GM21526 (cell line): ENCODE data around the gene CDH2.
A peak's percentile ranks its signal among the peaks of the same experiment; 100 is the strongest.

Experiments
- ATAC-seq: cut with Tn5 transposase; IDR thresholded peaks from one replicate; pipeline ENCODE4 v1.9.1; 2021; ENCODE audit warnings: moderate library complexity; ENCODE audit not compliant: unreplicated experiment, low FRiP score

CDH2 gene

DNA sequence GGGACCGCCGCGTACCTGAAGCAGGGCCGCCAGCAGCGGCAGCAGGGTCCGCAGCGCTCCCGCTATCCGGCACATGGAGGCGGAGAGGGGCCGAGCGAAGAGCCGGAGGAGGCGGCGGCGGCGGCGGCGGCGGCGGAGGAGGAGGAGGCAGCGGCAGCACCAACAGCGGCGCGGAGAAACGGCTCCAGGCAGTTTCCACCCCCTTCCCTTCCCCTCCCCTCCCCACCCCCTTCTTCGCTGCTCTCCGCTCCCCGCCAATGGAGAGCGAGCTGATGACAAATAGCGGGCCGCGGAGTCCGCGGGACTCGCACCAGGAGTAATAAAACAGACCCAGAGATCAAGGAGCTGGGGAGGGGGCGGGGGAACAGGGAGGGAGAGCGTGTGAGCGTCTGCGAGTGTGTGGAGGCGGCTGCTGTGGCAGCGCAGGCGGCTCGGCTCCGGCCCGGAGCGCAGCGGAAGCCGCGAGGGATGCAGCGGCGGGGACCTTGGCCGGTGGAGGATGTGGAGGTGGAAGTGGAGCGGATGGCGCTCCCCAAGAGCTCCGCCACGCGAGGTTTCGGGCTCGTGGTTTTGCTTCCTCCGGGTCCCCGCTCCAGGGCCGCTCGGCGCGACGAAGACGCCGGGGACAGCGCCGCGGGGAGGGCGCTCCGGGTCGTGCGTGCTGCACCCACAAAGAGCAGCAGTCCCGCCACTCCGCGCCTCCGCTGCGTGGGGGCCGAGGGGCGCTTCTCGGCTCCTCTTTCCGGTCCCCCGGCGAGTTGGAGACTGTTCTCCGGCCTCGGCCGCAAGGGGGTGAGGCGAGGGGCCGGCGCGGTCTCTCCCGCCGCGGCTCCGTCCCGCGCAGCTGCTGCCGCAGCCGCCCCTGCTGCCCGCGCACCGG, at the start of gene CDH2:
TSS of gene CDH2 (minus strand) at position 183 of the 880 bp plus-strand sequence. CDS start at position 75, 108 bp downstream.
- no peak for ATAC-seq

DNA sequence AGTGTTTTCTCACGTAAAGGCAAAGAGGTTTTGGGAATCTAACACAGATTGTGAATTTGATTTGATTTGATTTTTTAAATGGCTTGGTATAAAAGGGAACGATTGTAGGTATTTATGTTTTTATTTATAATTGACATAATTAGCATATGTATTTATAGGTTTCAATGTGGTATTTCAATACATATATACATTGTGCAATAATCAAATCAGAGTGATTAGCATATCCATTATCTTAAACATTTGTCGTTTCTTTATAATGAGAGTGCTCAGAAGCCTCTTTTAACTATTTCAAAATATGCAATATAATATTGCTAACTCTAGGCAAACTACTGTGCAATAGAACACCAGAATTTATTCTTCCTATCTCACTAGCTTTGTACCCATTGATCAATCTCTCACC, 35.1 kb upstream of the CDH2 start:
- ATAC-seq = no peak

DNA sequence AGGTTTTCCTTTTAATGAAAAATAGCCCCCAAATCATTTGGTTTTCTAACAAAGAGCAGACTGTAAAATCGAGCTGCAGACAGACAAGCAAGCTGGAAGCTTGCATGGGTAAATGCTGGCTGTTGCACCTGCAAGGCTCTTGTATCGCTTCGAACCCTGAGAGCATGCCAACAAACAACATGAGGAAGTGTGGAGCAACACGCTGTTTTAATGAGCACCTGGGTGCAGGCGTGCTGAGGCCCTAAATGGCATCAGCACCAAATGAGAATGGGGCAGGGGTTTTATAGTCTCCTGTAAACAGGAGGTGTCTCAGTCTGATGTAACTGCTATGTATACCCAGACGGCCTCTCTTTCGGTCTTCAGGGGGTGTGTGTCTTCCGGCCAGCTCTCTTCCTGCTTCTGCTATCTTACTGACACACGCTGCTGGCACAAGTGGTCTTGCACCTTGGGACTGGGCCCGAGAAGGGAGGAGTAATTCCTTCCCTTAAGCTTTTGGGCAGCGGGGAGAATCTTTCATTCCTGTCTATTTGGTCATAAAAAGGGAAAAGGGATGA, 31.9 kb upstream of the CDH2 start:
- no peak for ATAC-seq

DNA sequence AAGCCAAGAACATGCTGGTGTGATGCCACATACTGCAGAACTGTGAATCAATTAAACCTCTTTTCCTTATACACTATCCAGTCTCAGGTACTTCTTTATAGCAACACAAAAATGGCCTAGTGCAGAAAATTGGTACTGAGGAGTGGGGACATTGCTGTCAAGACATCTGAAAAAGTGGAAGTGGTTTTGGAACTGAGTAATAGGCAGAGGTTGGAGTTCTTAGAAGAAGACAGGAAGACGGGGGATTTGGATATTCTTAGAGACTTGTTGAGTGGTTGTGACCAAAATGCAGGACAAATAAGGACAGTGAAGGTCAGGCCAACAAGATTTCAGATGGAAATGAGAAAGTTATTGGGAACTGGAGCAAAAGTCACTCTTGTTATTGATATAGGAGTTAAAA, 31.3 kb upstream of the CDH2 start:
- no peak for ATAC-seq

DNA sequence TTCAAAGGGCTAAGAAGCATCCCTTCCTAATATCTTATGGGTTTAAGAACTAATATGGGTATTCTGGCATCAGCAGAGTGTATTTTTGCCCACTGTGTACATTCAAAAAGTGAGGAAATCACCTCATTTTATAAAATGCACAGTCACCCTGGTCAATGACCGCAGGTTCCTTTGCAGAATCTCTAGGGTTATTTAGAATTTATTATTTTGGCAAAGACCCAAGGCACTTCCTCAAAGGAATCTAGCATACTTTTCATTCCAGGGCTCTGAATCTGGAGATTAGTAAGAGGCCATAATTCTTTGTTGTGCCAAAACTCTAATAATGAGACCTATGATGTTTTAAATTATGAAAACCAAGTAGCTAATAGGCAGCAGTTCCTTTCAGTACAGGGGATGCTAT, 27.2 kb upstream of the CDH2 start:
- no peak for ATAC-seq

DNA sequence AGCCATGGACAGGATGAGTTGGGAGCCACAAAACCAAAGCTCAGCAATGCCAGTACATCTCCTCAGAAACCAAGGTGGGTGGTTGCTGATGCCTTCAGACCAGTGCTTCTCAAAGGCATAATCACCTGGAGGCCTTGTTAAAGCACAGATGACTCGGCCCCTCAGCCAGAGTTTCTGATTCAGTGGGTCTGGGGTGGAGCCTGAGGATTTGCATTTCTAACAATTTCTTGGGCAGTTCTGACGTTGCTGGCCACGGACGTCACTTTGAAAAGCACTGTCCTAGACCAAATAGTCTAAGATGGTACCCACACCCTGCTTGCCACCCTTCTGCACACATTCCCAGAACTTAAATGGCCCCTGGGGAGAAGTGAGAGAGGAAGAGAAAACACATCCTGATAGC, 24.1 kb upstream of the CDH2 start:
- ATAC-seq = no peak

DNA sequence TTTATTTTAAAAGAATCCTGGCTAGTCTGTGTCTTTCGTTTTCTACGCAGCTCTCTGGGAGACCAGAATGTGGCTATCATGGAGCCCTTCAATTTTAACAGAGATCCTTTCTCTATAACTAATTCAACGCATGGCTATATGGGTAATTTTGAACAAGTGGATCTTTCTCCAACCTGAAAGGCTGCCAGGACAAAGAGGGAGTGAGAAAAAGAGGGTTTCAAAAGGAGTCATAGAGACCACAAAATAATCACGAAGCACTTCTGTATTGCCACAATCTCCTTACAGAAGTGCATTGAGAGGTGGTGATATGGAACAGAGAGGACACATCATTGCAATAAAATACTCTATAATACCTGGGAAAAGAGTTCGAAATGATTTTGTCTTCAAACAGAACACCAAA, 21.7 kb upstream of the CDH2 start:
- ATAC-seq = no peak

DNA sequence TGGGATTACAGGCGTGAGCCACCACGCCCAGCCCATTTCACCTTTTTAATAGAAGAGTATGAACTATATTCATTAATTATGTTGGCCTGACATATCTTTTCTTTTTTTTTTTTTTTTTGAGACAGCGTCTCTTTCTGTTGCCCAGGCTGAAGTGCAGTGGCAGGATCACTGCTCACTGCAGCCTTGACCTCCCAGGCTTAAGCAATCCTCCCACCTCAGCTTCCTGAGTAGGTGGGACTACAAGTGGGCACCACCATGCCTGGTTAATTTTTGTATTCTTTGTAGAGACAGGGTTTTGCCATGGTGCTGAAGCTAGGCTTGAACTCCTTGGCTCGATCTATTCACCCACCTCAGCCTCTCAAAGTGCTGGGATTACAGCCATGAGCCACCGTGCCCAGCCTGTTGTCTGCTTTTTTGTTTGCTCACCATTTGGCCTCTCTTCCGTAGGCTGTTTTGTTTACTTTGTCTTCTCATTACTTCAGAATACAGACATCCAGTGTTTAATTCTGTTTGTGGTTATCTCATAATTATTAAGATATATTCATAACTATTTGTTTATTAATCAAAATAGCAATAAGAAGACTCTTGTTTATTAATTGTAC, 16.3 kb upstream of the CDH2 start:
- no peak for ATAC-seq

DNA sequence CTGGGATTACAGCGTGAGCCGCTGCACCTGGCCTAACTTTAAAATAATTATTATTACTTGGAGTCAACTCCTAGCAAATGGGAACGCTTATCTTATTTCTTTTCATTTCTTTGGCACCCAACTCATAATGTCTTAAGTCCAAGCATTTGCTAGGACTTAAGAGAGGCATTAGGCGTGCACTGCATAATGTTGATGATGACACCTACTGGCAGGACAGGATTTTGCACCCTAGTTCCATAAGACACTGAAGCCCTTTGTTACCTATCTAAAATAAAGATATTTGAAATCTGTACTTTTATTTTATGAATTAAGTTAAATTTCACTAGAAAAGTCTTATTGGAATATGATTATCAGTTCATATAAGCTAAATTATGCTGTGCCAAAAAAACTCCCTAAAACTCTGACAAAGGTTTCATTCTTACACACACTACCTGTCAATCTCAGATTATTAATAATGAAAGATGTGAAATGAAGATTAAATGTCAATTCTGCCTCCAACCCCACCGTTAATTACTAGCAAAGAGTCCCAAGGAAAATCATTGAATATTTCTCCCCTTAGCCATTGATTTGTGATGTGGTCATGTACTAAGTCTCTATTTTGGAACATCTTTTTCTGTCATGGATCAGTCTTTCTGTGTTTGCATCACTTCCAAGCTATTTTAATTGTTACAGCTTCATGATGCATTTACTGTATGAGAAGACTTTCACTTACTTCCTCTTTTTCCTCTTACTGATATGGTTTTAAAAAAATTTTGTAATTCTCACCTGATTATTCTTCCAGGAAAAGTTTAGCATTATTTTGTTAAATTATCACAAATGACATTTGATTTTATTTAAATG, 12.7 kb upstream of the CDH2 start:
- peak; percentile 84 for ATAC-seq

DNA sequence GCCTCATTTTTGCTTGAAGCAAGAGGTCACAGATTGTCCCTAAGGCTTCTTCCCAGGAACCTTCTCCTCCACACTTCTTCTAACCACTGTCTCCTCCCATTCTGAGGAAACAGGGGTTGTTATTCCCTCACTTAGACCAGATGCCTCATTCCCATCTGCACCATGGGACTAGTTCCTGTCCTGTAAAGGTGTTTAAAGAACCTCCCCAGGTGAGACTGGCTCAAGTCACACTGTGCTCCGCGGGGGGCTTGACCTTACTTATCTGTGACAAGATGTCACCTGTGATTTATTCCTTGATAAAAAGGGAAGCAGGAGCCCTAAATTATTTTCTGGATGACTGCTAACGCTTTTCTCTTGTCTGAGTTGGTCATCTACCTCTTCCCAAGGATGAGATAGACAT, 8.2 kb upstream of the CDH2 start:
- no peak for ATAC-seq

DNA sequence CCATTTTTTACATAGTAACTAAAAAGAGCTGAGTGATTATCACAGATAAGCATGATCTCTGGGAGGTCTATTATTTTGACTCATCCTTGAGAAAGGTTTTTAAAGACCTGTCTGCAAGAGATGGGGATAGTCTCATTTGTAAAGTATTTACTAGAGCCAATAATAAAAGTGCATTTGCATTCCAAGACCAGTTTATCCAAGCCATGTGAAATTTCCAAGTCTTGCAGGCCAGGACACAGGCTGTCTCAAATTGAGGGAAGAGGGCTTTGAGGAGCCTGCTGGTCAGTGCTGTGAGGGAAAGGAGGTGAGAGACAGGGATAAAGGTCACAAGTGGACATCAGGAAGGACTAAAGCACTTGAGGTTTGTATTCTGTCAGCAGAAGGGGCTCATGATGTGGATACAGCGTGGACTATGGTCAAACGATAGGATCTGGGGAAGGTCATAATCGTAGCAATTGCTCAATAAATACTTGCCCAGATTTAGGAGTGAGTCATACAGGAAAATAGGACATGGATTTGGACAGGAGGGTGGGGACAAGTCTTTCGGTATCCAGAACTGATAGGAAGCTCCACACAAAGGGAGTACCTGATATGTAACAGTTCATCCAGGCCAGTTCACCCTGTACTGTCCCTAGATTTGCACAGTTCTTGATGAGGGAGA, 6.6 kb upstream of the CDH2 start:
- no peak for ATAC-seq

DNA sequence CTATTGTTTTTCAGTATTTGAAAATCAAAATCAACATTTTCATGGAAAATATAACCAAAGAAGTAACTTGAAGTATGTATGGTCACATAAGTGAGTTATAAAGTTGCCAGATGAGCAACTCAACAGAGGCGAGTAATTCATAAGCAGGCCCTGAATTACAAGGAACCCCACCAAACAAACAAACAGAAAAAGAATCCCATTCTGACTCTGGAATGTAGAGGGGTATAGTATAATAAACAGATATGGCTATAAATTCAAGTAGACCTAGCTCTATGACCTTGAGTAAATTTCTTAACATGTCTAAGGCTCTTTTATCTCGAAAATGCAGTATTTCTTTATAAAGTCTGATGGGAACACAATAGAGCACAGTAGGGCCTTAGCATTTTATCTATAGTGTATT, 4.7 kb upstream of the CDH2 start:
- no peak for ATAC-seq

DNA sequence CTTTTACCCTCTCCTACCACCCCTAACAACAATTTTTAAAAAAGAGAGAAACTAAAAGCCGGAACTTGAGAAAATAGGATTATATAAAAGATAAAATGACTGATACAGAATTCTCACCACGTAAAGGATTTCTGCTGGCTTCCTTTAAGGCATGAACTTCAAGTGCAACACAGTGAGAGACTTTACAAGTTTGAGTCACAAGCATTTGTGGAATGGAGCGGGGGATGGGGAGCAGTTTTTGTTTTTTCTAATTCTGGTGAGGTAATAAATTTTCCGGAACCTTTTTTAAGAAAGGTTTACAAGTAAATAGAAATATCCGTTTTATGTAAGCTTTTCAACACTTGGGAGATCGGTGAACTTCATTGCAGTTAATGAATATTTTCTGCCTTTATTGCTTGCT, 1.8 kb upstream of the CDH2 start:
- ATAC-seq = no peak

DNA sequence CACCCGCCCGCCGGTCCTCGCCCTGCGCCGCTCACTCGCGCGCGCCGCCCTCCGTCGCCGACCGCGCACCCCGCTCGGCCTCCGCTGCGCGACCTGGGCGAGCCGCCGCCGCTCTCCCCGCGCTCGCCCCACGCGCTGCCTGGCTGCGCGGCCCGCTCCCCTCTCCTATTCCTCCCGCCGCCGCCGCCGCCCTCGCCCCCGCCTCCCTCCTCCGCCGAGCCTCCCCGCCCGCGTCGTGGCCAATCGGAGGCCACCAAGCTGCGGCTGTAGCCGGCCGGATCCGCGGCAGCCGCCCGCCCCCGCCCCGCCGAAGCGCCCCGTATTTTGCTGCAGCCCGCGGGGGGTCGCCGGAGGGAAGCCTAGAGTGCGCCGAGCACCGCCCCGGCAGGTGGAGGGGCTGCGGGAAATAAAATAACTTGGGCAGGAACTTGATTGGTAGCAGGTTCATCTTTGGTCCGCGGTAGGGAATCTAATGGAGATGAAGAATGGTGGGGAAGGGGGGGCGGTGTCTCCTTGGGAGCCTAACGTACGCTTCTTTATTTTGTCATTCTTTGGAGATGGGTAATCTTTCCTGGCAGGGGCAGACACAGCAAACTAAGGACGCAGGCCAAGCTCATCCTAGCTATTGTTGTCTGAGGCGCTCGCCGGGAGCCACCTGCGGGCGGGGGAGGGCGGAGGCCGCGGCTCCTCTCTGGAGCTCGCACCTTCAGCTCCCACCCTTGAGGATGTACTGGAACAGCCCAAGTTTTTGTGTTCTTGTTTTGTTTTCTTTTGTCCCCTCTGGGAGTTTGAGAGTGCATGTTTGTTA, 1.1 kb upstream of the CDH2 start:
- ATAC-seq = no peak

DNA sequence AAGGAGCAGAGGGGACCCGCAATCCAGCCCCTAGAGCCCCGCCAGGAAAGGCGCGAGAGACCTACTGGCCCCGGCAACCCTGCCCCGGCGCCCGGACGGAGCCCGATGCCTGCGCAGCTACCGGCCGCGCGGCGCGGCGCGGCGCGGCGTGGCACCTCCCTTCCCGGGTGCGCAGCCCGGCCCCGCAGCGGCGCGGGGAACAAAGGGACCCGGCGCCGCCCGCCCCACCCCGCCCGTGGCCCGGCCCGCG, 307 bp downstream of the CDH2 start:
- no peak for ATAC-seq

DNA sequence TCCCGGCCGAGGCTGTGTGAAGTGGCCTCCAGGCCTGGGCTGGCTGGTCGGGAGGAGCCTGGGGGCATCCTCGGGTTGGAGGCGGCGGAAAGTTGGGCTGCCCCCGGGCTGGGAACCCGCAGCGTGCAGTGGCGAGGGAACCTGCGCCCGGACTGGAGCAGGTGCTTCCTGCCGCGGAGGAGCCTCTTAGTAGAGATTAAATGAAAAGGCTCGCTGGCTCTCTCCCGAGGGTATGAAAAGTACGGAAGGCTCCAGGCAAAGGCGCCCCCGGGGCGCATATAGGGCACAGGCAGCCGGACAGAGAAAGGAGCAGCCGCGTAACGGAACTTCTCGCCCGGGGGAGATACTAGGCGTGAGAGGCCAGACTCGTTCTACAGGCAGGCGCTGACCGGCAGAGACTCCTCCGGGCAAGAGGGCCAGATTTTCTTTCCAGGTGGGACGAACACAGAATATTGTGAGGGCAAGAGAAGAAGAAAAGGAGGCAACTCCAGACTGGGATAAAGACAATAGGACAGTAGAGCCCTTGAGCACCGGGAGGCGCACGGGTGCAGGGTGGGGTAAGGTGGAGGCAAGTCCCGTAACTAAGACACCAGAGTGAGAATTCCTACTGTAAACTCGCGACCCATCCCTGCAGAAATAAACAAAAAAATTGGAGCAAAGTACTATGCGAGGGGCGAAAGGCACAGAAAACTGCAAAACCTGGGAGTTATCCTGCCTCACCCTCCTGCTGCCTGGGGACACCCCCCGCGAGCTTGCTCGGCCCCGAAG, 816 bp downstream of the CDH2 start:
- ATAC-seq = no peak

DNA sequence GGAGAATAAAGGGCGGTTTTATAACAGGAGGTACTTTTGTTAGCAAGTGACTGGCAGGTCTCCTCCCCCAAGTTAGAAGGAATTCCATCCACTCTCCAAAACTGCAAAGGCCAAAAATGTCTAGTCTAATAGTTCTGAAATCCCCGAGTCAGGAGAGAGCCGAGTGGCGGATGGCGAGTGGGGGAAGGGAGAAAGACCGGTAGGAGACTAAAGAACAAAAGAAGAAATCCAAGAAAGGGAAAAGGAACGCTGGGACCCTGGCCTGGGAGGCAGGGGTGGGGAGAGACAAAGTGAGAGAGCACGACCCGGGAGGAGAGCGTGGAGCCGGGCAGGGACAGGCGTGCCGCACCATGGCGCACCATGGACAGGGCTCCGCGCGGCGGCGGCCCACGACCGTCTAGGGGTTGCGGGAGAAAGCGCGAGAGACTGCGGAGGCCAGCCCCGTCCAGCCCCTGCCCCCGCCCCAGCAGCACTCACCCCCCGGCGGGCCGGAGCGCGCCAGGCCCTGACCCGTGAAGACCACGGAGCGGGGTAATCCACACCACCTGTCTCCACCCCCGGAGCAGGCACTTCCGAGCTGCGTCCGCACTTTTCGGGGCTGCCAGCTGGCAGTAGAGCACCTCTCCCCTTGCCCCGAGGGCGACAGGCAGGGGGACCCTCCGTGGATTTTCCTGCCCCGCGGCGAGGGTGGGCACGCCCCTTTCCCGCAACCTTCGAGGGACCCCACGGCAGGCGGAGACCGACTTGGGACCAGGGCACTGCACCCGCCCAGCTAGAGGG, 1.6 kb downstream of the CDH2 start:
- no peak for ATAC-seq

DNA sequence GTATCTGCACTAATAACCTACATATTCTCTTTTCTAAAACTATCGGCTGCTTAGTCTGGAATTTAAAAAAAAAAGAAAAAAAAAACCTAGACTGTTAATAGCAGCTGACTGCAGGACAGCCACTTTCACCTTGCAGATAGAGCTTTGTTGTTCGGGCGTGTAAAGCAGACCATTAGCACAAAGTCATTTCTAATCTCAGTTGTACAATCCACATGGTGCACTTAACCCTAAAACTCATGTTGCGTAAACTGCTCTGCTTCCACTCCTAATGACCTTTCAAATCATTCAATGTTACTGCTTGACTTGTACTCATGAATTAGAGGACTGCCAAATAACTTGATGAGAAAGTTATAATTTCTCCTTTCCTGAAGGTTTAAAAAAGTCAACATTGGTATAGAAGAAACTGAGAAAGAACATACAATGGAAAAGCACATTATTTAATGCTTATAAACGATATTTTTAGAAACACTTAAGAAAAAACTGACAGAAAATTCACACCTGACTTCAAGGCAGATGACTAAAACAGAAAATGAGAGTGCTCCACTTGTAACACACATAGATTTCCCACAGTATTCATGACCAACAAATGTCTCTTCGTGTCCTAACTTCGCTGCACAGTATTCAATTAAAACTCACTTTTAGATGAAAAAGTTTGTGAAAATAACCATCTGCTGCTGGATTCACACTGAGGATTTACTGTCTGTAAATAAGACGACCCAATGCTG, 2.6 kb downstream of the CDH2 start:
- ATAC-seq = no peak
